Hippocampal formation (tissue), 2 donors: ENCODE results near the gene MAB21L2.

Experiments used
- DNase-seq, 2 donors: peaks; one replicate each; lab custom pipeline; 2025; lab: John Stamatoyannopoulos, UW

MAB21L2 gene

DNA sequence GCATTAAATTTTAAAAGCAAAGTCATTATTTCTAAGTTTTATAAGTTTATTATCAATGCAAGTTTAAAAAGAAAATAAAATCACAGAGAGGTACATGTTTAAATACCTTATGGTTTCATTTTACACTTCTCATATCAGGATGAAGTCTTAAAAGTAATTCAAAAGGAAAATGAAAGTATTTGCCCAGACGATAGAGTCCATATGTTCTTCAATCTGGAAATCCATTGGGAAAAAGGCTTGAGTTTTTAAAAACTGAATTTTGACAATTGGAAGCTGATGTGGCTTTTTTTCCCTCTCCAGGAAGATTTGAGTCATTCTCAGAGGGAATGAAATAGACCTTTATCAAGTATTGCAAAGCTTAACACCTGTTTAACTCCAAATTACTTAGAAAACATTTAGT, 37.1 kb downstream of the MAB21L2 start:
- no peak for DNase-seq

GRCh38 chr4:150624055-150624454, 42.1 kb downstream of the MAB21L2 start:
- no peak for DNase-seq

GRCh38 chr4:150625033-150625432, 43.1 kb downstream of the MAB21L2 start:
- no peak for DNase-seq

DNA sequence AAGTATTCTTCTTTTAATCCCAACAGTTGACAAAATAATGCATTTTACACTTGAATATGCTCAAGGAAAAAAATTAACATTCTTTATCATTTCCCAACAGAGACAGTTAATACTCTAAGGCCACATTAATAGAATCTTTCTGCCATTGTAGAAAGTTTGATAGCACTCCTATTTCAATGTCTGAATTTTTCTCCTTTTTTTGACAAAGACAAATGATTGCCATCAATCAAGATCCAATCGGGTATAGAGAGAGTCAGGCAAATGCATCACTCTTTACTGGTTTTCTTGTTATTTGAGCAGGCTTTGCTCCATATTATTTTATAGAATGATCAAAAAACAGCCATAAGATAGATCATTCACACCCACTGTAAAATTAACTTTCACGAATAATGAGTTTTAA, 46.1 kb downstream of the MAB21L2 start:
- no peak for DNase-seq

DNA sequence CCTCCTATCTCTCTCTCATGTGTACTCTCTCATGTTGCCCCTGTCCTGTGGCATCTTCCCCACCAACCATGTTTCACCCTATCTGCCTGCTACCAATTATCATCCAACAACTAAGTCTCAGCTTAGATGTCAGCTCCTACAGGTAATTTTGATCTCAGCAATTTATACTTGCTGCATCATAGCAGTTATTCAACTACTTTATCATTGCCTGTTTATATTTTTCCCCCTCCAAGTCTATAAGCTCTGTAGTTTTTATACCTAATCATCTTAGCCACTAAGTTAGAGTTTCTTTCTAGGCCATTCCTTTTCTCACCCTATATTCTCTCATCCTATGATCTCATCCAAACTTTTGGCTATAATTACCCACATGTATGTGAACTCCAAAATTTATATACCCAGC, 50.7 kb downstream of the MAB21L2 start:
- DNase-seq: no peak
